ENCODE results near the gene NRN1L.
"Not testable (repeated sequence)": the region's sequence is repeated elsewhere in the genome, so short reads cannot be mapped to it uniquely, and the experiment has no call there.

Gene NRN1L

GRCh38 chr16:67862623-67863583 lies 21.8 kb upstream of the NRN1L start:
- H3K4me3 ChIP-seq (ENCODE audit: insufficient read length, low read depth) = no peak overlapping the region
- H3K9me3 ChIP-seq (ENCODE audit: insufficient read depth, low read length) = no peaks in the 10 kb centered on the region
- H3K4me1 ChIP-seq (ENCODE audit: insufficient read depth, insufficient read length) = peaks cover 17% of the 10 kb centered on the region
- no peak overlapping the region for H3K9ac ChIP-seq (ENCODE audit: insufficient read length, low read depth)
- peaks cover 89% of the 10 kb centered on the region for H3K36me3 ChIP-seq (ENCODE audit: insufficient read depth, insufficient read length, low read length)
- no peaks in the 10 kb centered on the region for H3K27me3 ChIP-seq (ENCODE audit: insufficient read depth, insufficient read length)
- DNase-seq (ENCODE audit: low read depth, low spot score) = no peak
- TF ChIP-seq YY1 (IDR thresholded peaks at IDR 0.05; ENCODE audit: insufficient read depth, insufficient read length) (no peak), ZNF274 (IDR thresholded peaks at IDR 0.05; ENCODE audit: low read depth, low read length) (no peak), SUZ12 (IDR thresholded peaks at IDR 0.05; ENCODE audit: extremely low read depth, insufficient read depth, insufficient read length) (no peak)

- not testable (repeated sequence) for DNase-seq (ENCODE audit: low read depth, low spot score); H3K9ac ChIP-seq (ENCODE audit: insufficient read length, low read depth); H3K27me3 ChIP-seq (ENCODE audit: insufficient read depth, insufficient read length); H3K4me3 ChIP-seq (ENCODE audit: insufficient read length, low read depth); H3K9me3 ChIP-seq (ENCODE audit: insufficient read depth, low read length)
- H3K4me1 ChIP-seq (ENCODE audit: insufficient read depth, insufficient read length) = peaks cover 14% of the 10 kb centered on the region
- H3K36me3 ChIP-seq (ENCODE audit: insufficient read depth, insufficient read length, low read length) = peaks cover 91% of the 10 kb centered on the region
Observed at GRCh38 chr16:67864044-67864443, 20.6 kb upstream of the NRN1L start.

DNA sequence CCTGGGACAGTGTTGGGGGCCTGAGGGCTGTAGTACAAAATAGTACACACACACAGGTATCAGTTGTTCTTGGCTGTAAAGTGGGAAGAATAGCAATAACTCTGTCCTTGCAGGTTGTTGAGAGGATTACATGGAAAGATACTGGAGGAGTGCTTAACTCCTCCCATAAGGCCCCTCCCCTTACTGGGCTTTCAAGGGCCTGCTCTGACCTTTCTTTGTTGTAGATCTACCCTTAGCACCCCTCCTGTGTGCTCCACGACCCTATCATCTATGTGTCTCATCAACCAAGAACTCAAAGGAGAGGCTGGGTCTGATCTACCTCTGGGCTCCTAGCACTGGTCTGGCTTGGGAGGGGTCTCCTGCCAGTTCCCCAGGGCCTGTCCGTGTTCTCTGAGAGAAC lies 20.1 kb upstream of the NRN1L start:
- Histone ChIP-seq H3K4me1 (ENCODE audit: insufficient read depth, insufficient read length) (peaks cover 14% of the 10 kb centered on the region), H3K9me3 (ENCODE audit: insufficient read depth, low read length) (no peaks in the 10 kb centered on the region), H3K36me3 (ENCODE audit: insufficient read depth, insufficient read length, low read length) (peaks cover 93% of the 10 kb centered on the region), H3K4me3 (ENCODE audit: insufficient read length, low read depth) (no peak overlapping the region), H3K9ac (ENCODE audit: insufficient read length, low read depth) (no peak overlapping the region), H3K27me3 (ENCODE audit: insufficient read depth, insufficient read length) (no peaks in the 10 kb centered on the region)
- TF ChIP-seq ZNF274 (IDR thresholded peaks at IDR 0.05; ENCODE audit: low read depth, low read length) (no peak), SUZ12 (IDR thresholded peaks at IDR 0.05; ENCODE audit: extremely low read depth, insufficient read depth, insufficient read length) (no peak), YY1 (IDR thresholded peaks at IDR 0.05; ENCODE audit: insufficient read depth, insufficient read length) (no peak)
- no peak for DNase-seq (ENCODE audit: low read depth, low spot score)

- no peak overlapping the region for H3K4me3 ChIP-seq (ENCODE audit: insufficient read length, low read depth)
- no peaks in the 10 kb centered on the region for H3K27me3 ChIP-seq (ENCODE audit: insufficient read depth, insufficient read length)
- no peak overlapping the region for H3K9ac ChIP-seq (ENCODE audit: insufficient read length, low read depth)
- no peak for DNase-seq (ENCODE audit: low read depth, low spot score)
- H3K36me3 ChIP-seq (ENCODE audit: insufficient read depth, insufficient read length, low read length) = peaks cover 97% of the 10 kb centered on the region
- TF ChIP-seq ZNF274 (IDR thresholded peaks at IDR 0.05; ENCODE audit: low read depth, low read length) (no peak), YY1 (IDR thresholded peaks at IDR 0.05; ENCODE audit: insufficient read depth, insufficient read length) (no peak), SUZ12 (IDR thresholded peaks at IDR 0.05; ENCODE audit: extremely low read depth, insufficient read depth, insufficient read length) (no peak)
- peaks cover 14% of the 10 kb centered on the region for H3K4me1 ChIP-seq (ENCODE audit: insufficient read depth, insufficient read length)
- H3K9me3 ChIP-seq (ENCODE audit: insufficient read depth, low read length) = no peaks in the 10 kb centered on the region
Observed at GRCh38 chr16:67865318-67865717, 19.4 kb upstream of the NRN1L start.

DNA sequence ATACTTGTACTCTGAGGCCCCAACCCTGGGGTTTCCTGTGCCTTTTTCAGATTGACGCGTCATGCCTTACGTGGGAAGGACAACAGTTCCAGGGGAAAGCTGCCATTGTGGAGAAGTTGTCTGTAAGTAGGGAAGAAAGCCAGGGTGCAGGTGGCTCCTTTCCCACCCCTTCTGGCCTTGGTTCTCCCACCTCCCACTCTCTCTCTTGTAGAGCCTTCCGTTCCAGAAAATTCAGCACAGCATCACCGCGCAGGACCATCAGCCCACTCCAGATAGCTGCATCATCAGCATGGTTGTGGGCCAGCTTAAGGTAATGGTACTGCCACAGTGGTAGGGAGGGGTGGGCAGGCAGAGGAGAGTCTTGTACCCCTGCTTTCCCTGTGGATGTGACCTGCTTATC lies 16.4 kb upstream of the NRN1L start:
- no peak for TF ChIP-seq ZNF274 (IDR thresholded peaks at IDR 0.05; ENCODE audit: low read depth, low read length)
- TF ChIP-seq YY1 (IDR thresholded peaks at IDR 0.05; ENCODE audit: insufficient read depth, insufficient read length) = no peak
- TF ChIP-seq SUZ12 (IDR thresholded peaks at IDR 0.05; ENCODE audit: extremely low read depth, insufficient read depth, insufficient read length) = no peak
- H3K9ac ChIP-seq (ENCODE audit: insufficient read length, low read depth) = no peak overlapping the region
- H3K9me3 ChIP-seq (ENCODE audit: insufficient read depth, low read length) = no peaks in the 10 kb centered on the region
- peaks cover 5% of the 10 kb centered on the region for H3K4me1 ChIP-seq (ENCODE audit: insufficient read depth, insufficient read length)
- DNase-seq (ENCODE audit: low read depth, low spot score) = no peak
- H3K27me3 ChIP-seq (ENCODE audit: insufficient read depth, insufficient read length) = no peaks in the 10 kb centered on the region
- H3K36me3 ChIP-seq (ENCODE audit: insufficient read depth, insufficient read length, low read length) = peaks cover 86% of the 10 kb centered on the region
- H3K4me3 ChIP-seq (ENCODE audit: insufficient read length, low read depth) = no peak overlapping the region

DNA sequence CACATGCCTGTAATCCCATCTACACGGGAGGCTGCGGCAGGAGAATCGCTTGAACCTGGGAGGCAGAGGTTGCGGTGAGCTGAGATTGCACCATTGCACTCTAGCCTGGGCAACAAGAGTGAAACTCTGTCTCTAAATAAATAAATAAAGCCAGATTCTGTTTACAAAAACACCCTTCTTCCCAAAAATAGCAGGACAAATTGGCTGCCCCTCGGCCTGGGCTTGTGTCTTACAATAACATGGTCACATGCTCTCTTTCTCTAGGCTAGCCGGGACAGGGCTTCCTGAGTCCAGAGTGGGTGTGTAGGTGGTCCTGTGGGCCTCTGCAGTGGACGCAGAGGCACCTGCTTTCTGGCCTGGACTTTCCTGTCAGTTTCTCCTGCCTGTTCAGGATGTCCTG lies 15.0 kb upstream of the NRN1L start:
- peaks cover 5% of the 10 kb centered on the region for H3K4me1 ChIP-seq (ENCODE audit: insufficient read depth, insufficient read length)
- H3K4me3 ChIP-seq (ENCODE audit: insufficient read length, low read depth) = no peak overlapping the region
- TF ChIP-seq SUZ12 (IDR thresholded peaks at IDR 0.05; ENCODE audit: extremely low read depth, insufficient read depth, insufficient read length) = no peak
- TF ChIP-seq ZNF274 (IDR thresholded peaks at IDR 0.05; ENCODE audit: low read depth, low read length) = no peak
- TF ChIP-seq YY1 (IDR thresholded peaks at IDR 0.05; ENCODE audit: insufficient read depth, insufficient read length) = no peak
- peaks cover 74% of the 10 kb centered on the region for H3K36me3 ChIP-seq (ENCODE audit: insufficient read depth, insufficient read length, low read length)
- no peak overlapping the region for H3K9ac ChIP-seq (ENCODE audit: insufficient read length, low read depth)
- no peaks in the 10 kb centered on the region for H3K27me3 ChIP-seq (ENCODE audit: insufficient read depth, insufficient read length)
- no peaks in the 10 kb centered on the region for H3K9me3 ChIP-seq (ENCODE audit: insufficient read depth, low read length)
- DNase-seq (ENCODE audit: low read depth, low spot score) = no peak

DNA sequence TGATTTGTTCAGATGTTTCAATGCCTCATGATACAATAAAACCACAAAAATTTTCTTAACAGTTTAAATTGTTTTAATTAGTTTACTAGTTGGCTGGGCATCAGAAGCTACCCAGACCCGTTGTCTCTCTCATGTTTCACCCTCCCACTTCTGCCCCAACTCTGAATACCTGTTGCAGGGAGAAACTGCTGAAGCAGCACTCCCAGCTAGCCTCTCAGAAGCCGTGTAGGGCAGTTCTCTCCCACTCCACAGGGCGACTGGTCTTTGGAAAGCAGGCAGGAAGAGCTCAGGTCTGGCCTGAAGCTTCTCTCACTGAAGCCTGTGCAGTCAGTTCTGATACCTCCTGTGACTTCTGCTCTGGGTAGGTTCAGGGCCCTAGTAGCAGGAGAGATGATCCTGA lies 13.4 kb upstream of the NRN1L start:
- Histone ChIP-seq H3K36me3 (ENCODE audit: insufficient read depth, insufficient read length, low read length) (peaks cover 74% of the 10 kb centered on the region), H3K4me3 (ENCODE audit: insufficient read length, low read depth) (no peak overlapping the region), H3K27me3 (ENCODE audit: insufficient read depth, insufficient read length) (no peaks in the 10 kb centered on the region), H3K9me3 (ENCODE audit: insufficient read depth, low read length) (no peaks in the 10 kb centered on the region), H3K9ac (ENCODE audit: insufficient read length, low read depth) (no peak overlapping the region), H3K4me1 (ENCODE audit: insufficient read depth, insufficient read length) (peaks cover 3% of the 10 kb centered on the region)
- TF ChIP-seq YY1 (IDR thresholded peaks at IDR 0.05; ENCODE audit: insufficient read depth, insufficient read length) = no peak
- TF ChIP-seq ZNF274 (IDR thresholded peaks at IDR 0.05; ENCODE audit: low read depth, low read length) = no peak
- TF ChIP-seq SUZ12 (IDR thresholded peaks at IDR 0.05; ENCODE audit: extremely low read depth, insufficient read depth, insufficient read length) = no peak
- no peak for DNase-seq (ENCODE audit: low read depth, low spot score)

Data from NT2/D1 (cell line).